Dermis blood vessel endothelial cell (primary cell): ENCODE measurements around the gene MTG1. TPM values are rescaled to one million over a fixed set of nuclear protein-coding genes. Genes with fewer than 3 reads are reported as not detected.
"Not testable (repeated sequence)": the region's sequence is repeated elsewhere in the genome, so short reads cannot be mapped to it uniquely, and the experiment has no call there.

Source experiments
- DNase-seq: peaks from one replicate; pipeline ENCODE4 v3.0.0; 2010
- total RNA-seq: library from RNA; depleted of rRNA; stranded (reverse); fragments of >200 nt; gene quantifications from 2 replicates; pipeline ENCODE4 v1.2.3, GENCODE V29; 2014

The MTG1 gene
- total RNA-seq, 1 donor from 2014 or later, result 43.2 TPM

DNA sequence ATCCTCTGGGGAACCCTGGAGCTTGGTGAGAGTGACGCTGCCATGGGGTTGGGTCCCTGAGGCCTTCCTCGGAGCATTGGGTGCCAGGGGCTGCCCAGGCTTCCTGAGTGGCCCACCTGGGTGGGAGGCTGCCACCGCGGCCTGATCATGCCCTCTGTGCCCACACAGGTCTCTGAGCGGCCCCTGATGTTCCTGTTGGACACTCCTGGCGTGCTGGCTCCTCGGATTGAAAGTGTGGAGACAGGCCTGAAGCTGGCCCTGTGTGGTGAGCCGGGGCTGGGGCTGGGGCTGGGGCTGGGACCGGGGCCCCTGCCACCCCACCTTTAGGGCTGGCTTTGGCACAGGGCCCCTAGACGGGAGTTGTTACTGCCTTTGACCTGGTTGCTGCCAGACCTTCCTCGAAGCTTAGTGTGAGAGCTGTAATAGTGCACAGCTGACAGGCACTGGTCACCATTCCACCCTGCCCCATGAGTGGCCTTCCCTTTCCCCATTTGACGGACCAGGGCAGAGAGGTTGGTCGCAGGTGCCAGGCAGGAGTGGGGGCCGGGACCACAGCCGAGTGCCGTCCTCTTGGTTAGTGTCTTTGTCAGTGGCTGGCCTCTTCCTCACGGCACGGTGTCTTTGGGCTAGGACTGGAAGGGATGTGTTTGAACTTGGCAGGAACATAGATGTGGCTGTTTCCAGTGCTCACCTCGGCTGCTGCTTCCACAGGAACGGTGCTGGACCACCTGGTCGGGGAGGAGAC is 8.2 kb downstream of the MTG1 start:
- no peak for DNase-seq

DNA sequence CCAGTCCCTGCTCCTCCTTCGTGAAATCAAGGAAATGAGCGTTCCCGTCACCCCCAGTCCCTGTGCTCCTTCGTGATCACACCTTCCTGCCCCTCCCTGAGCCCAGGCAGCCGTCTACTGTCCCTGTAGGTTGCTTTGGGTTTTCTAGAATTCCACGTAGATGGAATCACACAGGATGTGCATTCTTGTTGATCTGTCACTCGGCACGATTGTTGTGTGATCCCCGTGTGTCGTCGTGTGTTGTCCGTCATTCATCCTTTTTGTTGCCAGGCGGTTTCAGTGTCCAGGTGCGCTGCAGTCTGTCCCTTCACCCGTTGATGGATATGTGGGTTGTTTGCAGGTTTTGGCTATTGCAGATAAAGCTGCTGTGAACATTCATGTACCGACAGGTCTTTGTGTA is 9.4 kb downstream of the MTG1 start:
- no peak for DNase-seq

- no peak for DNase-seq
These were observed 9.8 kb downstream of the MTG1 start for GRCh38 chr10:133403784-133404183.

GRCh38 chr10:133405272-133405671 is 11.3 kb downstream of the MTG1 start:
- no peak for DNase-seq

GRCh38 chr10:133405844-133406527 is 12.0 kb downstream of the MTG1 start:
- DNase-seq, result no peak

DNA sequence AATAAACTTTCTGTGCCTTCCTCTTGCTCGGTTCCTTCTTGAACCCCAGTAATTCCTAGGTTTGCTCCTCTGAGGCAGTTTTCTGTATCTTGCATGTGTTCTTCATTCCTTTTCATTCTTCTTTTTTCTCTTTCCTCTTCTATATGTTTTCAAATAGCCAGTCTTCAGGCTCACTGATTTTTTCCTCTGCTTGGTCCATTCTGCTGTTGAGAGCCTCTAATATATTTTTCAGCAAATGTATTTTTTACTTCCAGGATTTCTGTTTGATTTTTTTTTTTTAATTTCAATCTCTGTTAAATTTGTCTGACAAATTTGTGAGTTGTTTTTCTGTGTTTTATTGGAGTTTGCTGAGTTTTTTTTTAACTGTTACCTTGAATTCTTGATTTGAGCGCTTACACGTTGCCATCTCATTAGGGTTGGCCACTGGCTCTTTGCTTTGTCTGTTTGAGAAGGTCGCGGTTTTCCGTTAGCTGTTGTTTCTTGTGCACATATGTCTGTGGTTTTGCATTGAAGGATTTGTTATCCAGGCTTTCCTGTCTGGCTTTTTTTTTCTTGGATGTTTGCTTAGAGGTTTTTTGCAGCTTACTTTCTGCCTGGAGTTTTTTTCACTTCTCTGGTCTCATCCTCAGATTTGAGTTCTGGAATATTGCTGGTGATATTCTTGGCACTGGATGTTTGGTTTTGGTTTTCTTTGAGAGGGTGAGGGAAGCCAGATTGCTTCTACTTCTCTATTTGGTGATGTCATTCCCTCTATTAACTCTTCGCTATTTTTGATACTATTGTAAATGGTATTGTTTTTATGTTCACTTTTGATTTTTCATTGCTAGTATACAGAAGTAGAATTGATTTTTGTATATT is 17.8 kb downstream of the MTG1 start:
- DNase-seq, result no peak

GRCh38 chr10:133412381-133412711 is 18.4 kb downstream of the MTG1 start:
- no peak for DNase-seq

DNA sequence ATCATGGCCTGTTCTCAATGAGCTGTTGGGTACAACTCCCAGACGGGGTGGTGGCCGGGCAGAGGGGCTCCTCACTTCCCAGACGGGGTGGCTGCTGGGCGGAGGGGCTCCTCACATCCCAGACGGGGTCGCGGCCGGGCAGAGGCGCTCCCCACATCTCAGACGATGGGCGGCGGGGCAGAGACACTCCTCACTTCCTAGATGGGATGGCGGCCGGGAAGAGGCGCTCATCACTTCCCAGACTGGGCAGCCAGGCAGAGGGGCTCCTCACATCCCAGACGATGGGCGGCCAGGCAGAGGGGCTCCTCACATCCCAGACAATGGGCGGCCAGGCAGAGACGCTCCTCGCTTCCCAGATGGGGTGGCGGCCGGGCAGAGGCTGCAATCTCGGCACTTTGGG is 20.4 kb downstream of the MTG1 start:
- not testable (repeated sequence) for DNase-seq

DNA sequence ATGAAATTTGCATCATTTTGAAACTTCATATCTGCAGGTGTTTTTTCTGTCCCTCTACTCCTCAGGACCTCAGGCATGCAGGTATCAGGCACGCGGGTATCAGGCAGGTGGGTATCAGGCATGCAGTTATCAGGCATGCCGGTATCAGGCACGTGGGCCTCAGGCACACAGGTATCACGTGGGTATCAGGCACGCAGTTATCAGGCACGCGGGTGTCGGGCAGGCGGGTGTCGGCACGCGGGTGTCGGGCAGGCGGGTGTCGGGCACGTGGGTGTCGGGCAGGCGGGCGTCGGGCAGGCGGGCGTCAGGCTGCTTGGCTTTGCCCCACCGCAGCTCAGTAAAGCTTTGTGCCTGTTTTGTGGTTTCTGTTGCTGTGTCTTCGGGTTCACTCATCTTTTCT is 21.8 kb downstream of the MTG1 start:
- no peak for DNase-seq

GRCh38 chr10:133418289-133418993 is 24.5 kb downstream of the MTG1 start:
- DNase-seq, result no peak

DNA sequence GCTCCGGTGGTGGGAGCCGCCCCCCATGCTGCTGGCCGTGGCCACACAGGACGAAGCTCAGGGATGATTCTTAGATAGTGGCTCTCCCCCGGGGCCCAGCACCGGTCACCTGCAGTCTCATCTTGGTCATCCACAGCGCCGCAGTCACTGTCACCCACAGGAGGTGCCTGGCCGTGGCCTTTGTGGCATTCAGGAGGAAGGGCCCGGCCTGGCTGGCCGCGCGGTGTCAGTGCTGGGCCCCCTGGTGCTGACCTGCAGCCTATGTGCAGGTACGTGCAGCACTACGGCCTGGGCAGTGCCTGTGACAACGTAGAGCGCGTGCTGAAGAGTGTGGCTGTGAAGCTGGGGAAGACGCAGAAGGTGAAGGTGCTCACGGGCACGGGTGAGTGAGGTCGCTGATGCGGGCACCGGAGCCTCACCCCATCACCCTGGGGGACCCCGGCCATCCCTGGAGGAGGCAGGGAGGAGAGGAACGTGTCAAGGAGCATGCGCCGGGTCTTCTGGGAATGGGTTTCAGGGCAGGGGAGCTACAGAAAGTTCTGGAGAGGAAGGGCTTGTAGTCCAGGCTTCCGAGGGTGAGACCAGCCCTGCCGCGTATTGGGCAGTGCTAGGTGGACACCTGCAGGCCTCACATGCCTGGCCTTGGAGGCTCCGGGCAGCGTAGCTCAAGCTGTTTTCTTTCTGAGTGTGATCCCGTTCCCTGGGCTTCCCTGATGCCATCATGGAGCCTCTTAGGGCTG is 25.4 kb downstream of the MTG1 start:
- no peak for DNase-seq

DNA sequence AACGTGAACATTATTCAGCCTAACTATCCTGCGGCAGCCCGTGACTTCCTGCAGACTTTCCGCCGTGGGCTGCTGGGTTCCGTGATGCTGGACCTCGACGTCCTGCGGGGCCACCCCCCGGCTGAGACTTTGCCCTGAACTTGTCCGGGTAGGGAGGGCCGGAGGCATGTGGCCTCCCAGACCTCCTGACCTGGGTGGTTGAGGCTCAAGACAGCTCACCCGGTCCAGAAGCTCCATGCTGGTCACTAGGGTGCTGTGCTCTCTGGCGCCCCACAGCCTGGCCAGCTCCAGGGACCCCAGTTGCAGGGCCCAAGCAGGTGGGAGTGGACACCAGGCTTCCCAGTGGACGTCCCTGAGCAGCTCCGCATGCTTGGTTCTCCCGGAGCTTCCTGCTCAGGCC is 26.1 kb downstream of the MTG1 start:
- DNase-seq, result no peak

DNA sequence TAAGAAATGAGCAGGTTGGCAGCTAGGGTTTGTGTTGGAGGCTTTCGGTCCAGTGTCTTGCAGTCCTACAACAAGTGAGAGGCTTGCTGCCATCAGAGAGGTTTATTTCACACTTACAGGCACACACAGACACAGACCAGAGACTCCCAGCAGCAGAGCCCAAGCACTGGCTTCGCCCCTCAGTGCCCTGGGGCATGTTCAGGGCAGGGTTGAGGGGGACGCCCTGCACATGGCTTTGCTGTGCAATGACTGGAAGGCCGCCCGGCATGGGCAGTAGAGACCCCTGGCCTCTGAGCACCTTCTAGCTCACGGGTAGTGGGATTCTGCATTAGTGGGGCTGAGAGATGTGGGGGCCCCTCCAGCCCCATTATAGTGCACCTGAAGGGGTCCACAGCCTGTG is 26.6 kb downstream of the MTG1 start:
- DNase-seq, result no peak

GRCh38 chr10:133421336-133422222 is 27.6 kb downstream of the MTG1 start:
- DNase-seq, result no peak

DNA sequence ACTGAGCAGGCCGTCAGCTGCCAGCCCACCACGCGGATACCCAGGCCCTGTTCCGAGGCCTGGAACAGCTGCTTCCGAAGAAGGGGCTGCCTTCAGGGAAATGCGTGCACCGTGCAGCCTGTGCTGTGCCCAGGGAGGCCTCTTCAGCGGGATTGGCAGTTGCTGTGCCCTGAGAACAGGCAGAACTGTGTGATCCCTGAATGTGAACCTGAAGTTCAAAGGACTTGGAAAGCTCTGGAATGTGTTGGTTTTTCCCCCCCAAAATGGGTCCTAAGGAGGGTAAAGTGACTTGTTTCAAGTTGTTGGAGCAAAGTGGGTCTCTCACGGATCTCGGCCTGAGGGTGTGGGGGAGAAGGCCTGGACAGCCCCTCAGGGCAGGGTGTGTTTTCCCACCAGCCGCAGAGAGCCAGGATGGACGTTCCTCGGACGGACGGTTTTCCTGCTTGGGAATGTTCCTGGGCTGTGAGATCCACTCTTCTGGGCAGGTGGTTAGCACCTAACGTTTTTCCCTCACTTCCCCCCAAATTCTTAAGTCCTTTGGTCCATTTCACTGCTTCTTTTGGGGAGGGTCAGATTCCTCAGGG is 28.4 kb downstream of the MTG1 start:
- no peak for DNase-seq

GRCh38 chr10:133422807-133423771 is 29.1 kb downstream of the MTG1 start:
- no peak for DNase-seq

DNA sequence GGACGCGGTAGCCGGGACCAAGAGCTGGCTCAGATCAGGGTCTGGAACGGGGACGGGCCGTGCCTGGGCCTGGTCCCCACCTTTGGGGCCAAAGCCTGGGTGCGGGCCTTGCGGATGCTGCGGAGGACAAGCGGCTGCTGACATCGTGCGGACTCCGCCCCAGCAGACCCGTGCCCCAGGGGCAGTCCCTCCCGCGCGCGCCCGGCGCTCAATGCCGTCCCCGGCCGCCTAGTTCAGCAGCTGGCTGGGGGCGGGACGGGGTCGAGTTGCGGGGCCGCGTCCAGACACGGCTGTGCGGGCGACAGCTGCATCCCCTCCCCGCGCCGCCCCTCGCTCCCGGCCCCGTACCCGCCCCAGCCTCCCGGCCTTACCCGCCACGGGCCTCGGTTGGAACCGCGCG is 30.1 kb downstream of the MTG1 start:
- DNase-seq, result not testable (repeated sequence)

DNA sequence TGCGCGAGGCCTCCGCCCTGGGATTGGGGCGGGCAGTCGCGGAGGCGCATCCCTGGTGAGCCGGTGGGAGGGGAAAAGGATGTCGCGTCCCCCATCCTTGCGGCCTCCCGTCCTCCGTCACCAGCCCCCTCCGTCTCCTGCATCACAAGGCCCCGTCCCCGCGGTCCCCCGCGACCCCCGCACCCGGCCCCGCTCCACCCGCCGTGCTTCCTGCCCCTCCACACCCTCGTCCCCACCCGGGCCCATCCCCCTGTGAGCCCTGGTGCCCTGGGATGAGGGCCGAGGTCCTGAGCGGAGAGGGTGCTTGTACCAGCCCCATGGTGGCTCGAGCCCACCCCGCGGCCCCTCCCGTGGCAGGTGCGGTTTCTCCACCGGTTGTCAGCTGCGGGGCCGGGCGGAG is 30.6 kb downstream of the MTG1 start, which contains the start of gene SPRN:
Gene SPRN, minus strand, starts transcription at position 25 of the 400 bp plus-strand sequence. CDS start 944 bp downstream, outside the sequence.
- not testable (repeated sequence) for DNase-seq

GRCh38 chr10:133429571-133429970 is 35.6 kb downstream of the MTG1 start:
- DNase-seq, result not testable (repeated sequence)
